Measurements from ENCODE around the gene DISP1. TPM values are rescaled to one million over a fixed set of nuclear protein-coding genes. Genes with fewer than 3 reads are reported as not detected.

The DISP1 gene
- total and polyA plus RNA-seq, 8 donors = 0.87 to 277 (median 4.9) TPM; not detected in 1

- peaks cover 0 to 4% (median 0%) of the 10 kb centered on the region in 4 donors for H3K9me3 ChIP-seq
- no peak for TF ChIP-seq EP300 (IDR thresholded peaks at IDR 0.05)
- no peak for TF ChIP-seq POLR2A (IDR thresholded peaks at IDR 0.05)
- TF ChIP-seq CTCF (IDR thresholded peaks at IDR 0.05) = no peak
- TF ChIP-seq POLR2AphosphoS5 (IDR thresholded peaks at IDR 0.05) = no peak
- whole genome bisulfite sequencing, 5 donors = 50 to 70% (median 63%) methylated on average over 3 of the region's 3 CpGs
Observed at GRCh38 chr1:222861062-222861461, 46.2 kb downstream of the DISP1 start.

More at GRCh38 chr1:222861062-222861461, 46.2 kb downstream of the DISP1 start:
- no peaks in the 10 kb centered on the region for H3K36me3 ChIP-seq
- no peak overlapping the region for H3K27ac ChIP-seq
- no peaks in the 10 kb centered on the region for H3K27me3 ChIP-seq
- H3K4me1 ChIP-seq = no peaks in the 10 kb centered on the region
- H3K4me3 ChIP-seq = no peak overlapping the region
- intact Hi-C loops (cut with DNase I; ENCODE audit: low total_unique reads) = no loop called here
- DNase-seq = no peak

Other genes starting within 250 kb of the DISP1 start
- 10 to 100 TPM in 3 of 5 donors, 1 to 10 TPM in 2; 3.5 to 35.6 (median 17.4) TPM for gene TAF1A, start 225.1 kb upstream of the DISP1 start, total RNA-seq
- 1 to 10 TPM; 1.3 to 3.2 (median 1.7) TPM for gene TAF1A, start 225.1 kb upstream of the DISP1 start, polyA plus RNA-seq
- 100 to 1,000 TPM in 1 of 5 donors, 10 to 100 TPM in 4; 25.0 to 122 (median 94.6) TPM for gene MIA3, start 196.9 kb upstream of the DISP1 start, total RNA-seq
- gene MIA3, start 196.9 kb upstream of the DISP1 start, polyA plus RNA-seq = 10 to 100 TPM in 2 of 3 donors, 1 to 10 TPM in 1; 8.7 to 24.3 (median 15.5) TPM
- 10 to 100 TPM; 31.2 to 63.5 (median 36.6) TPM for gene AIDA, start 102.5 kb upstream of the DISP1 start, total RNA-seq
- gene AIDA, start 102.5 kb upstream of the DISP1 start, polyA plus RNA-seq = 10 to 100 TPM; 29.7 to 59.7 (median 52.9) TPM
- 10 to 100 TPM in 4 of 5 donors, 1 to 10 TPM in 1; 4.3 to 57.3 (median 39.4) TPM for gene BROX, start 102.5 kb upstream of the DISP1 start, total RNA-seq
- gene BROX, start 102.5 kb upstream of the DISP1 start, polyA plus RNA-seq = 10 to 100 TPM; 12.3 to 21.2 (median 13.5) TPM
- gene FAM177B, start 77.8 kb upstream of the DISP1 start, total RNA-seq = 10 to 100 TPM in 2 of 5 donors, 1 to 10 TPM in 1, not detected in 2; 4.1 to 39.7 (median 21.9) TPM
- gene FAM177B, start 77.8 kb upstream of the DISP1 start, polyA plus RNA-seq = 10 to 100 TPM in 1 of 3 donors, 1 to 10 TPM in 2; 2.0 to 53.9 (median 5.9) TPM

All from stomach (tissue), 9 donors.